GM23338 (cell line): Measurements from ENCODE around the gene EMC1. TPM values are rescaled to one million over a fixed set of nuclear protein-coding genes. Genes with fewer than 3 reads are reported as not detected.

Experiments used
- ATAC-seq: fragments of 200-7000 bp; cut with Tn5 transposase; 3 replicates; pipeline ENCODE4 v1.9.1; 2020
- DNase-seq: peaks from one replicate; pipeline ENCODE4 v3.0.0-alpha.2; 2015; ENCODE audit warnings: low spot score
- H2AFZ ChIP-seq: fragments of 200-600 bp; sonication (generic); 2 replicates; pipeline ENCODE4 v1.8.0; 2016; ENCODE audit warnings: antibody characterized with exemption, mild to moderate bottlenecking, moderate library complexity
- H3F3A ChIP-seq: fragments of 200-600 bp; sonication (generic); replicated peaks from 2 replicates; pipeline ENCODE4 v1.8.0; 2017; ENCODE audit warnings: antibody characterized with exemption, mixed run types, low read depth
- H3K27ac ChIP-seq: fragments of 200-600 bp; sonication (generic); 2 replicates; pipeline ENCODE4 v1.6.1; 2016; ENCODE audit warnings: low read depth
- H3K27me3 ChIP-seq: fragments of 200-600 bp; sonication (generic); 2 replicates; pipeline ENCODE4 v1.8.0; 2016; ENCODE audit warnings: mild to moderate bottlenecking, mixed run types, moderate library complexity; ENCODE audit not compliant: insufficient read depth
- H3K36me3 ChIP-seq: fragments of 200-600 bp; sonication (generic); 2 replicates; pipeline ENCODE4 v1.8.0; 2016; ENCODE audit warnings: mild to moderate bottlenecking; ENCODE audit not compliant: insufficient read depth
- H3K4me1 ChIP-seq: fragments of 200-600 bp; sonication (generic); 2 replicates; pipeline ENCODE4 v1.8.0; 2016; ENCODE audit warnings: mild to moderate bottlenecking, moderate library complexity; ENCODE audit not compliant: insufficient read depth
- H3K4me2 ChIP-seq: fragments of 200-600 bp; sonication (generic); 2 replicates; pipeline ENCODE4 v1.7.1; 2017; ENCODE audit warnings: mixed run types
- H3K4me3 ChIP-seq: fragments of 200-600 bp; sonication (generic); 2 replicates; pipeline ENCODE4 v1.6.1; 2016; ENCODE audit warnings: mixed run types
- H3K79me2 ChIP-seq: fragments of 200-600 bp; sonication (generic); replicated peaks from 2 replicates; pipeline ENCODE4 v1.8.0; 2017; ENCODE audit warnings: mild to moderate bottlenecking; ENCODE audit not compliant: insufficient read depth
- H3K9me2 ChIP-seq: fragments of 200-600 bp; sonication (generic); 2 replicates; pipeline ENCODE4 v1.8.0; 2017; ENCODE audit not compliant: insufficient read depth
- H4K20me1 ChIP-seq: fragments of 200-600 bp; sonication (generic); replicated peaks from 2 replicates; pipeline ENCODE4 v1.8.0; 2017; ENCODE audit warnings: mild to moderate bottlenecking; ENCODE audit not compliant: insufficient read depth
- H3K27ac Mint-ChIP-seq: 2 replicates; pipeline ENCODE4 v1.8.0; 2020; ENCODE audit warnings: inconsistent platforms, mild to moderate bottlenecking, moderate library complexity, mixed read lengths
- H3K27me3 Mint-ChIP-seq: 3 replicates; pipeline ENCODE4 v1.8.0; 2022; ENCODE audit warnings: low read depth, mild to moderate bottlenecking, moderate library complexity, mixed read lengths, inconsistent platforms; ENCODE audit not compliant: insufficient read depth, poor library complexity
- H3K36me3 Mint-ChIP-seq: 3 replicates; pipeline ENCODE4 v1.8.0; 2021; ENCODE audit warnings: low read depth, mild to moderate bottlenecking, inconsistent platforms, moderate library complexity, mixed read lengths
- H3K4me1 Mint-ChIP-seq: 3 replicates; pipeline ENCODE4 v1.8.0; 2020; ENCODE audit warnings: mild to moderate bottlenecking, inconsistent platforms, mixed read lengths
- H3K4me3 Mint-ChIP-seq: 3 replicates; pipeline ENCODE4 v1.8.0; 2021; ENCODE audit warnings: moderate library complexity, mild to moderate bottlenecking, inconsistent platforms, mixed read lengths
- H3K9me3 Mint-ChIP-seq: 3 replicates; pipeline ENCODE4 v1.8.0; 2020; ENCODE audit warnings: moderate library complexity, mild to moderate bottlenecking, inconsistent platforms, mixed read lengths
- CREB1 ChIP-seq: fragments of 250-450 bp; sonication (Bioruptor Pico); IDR thresholded peaks from 2 replicates; pipeline ENCODE4 v1.5.0; 2020; ENCODE audit warnings: low read depth, mild to moderate bottlenecking, moderate library complexity
- CTCF ChIP-seq, 2 experiments: fragments of 200-600 bp in 1 of 2; sonication (generic) in 1 of 2; conservative IDR thresholded peaks; 2 replicates each; pipeline versions ENCODE4 v1.5.1 to v1.6.1; 2016 to 2017; ENCODE audit warnings: antibody characterized with exemption in 2 of 2, low read depth in 2 of 2, mild to moderate bottlenecking in 2 of 2, moderate library complexity in 1 of 2
- ETS1 ChIP-seq: IDR thresholded peaks from 2 replicates; pipeline ENCODE4 v1.6.1; 2016; ENCODE audit warnings: antibody characterized with exemption
- EZH2 ChIP-seq: fragments of 200-600 bp; sonication (generic); IDR thresholded peaks from one replicate; pipeline ENCODE4 v1.8.0; 2017; ENCODE audit warnings: antibody characterized with exemption, mild to moderate bottlenecking, low read depth; ENCODE audit not compliant: unreplicated experiment
- EZH2phosphoT487 ChIP-seq: fragments of 200-600 bp; sonication (generic); IDR thresholded peaks from one replicate; pipeline ENCODE4 v1.8.1; 2018; ENCODE audit warnings: antibody characterized with exemption; ENCODE audit not compliant: unreplicated experiment
- JUNB ChIP-seq: IDR thresholded peaks from one replicate; pipeline ENCODE4 v1.6.1; 2016; ENCODE audit warnings: antibody characterized with exemption; ENCODE audit not compliant: unreplicated experiment
- NANOG ChIP-seq: IDR thresholded peaks from 2 replicates; pipeline ENCODE4 v1.6.1; 2016; ENCODE audit warnings: antibody characterized with exemption, borderline replicate concordance
- POLR2AphosphoS5 ChIP-seq: IDR thresholded peaks from 2 replicates; pipeline ENCODE4 v1.6.1; 2016; ENCODE audit warnings: antibody characterized with exemption, low read depth
- REST ChIP-seq: IDR thresholded peaks from one replicate; pipeline ENCODE4 v1.6.1; 2018; ENCODE audit warnings: antibody characterized with exemption; ENCODE audit not compliant: unreplicated experiment
- STAT1 ChIP-seq: IDR thresholded peaks from one replicate; pipeline ENCODE4 v1.6.1; 2016; ENCODE audit warnings: antibody characterized with exemption; ENCODE audit not compliant: unreplicated experiment
- ZNF114 ChIP-seq: fragments of 250-450 bp; sonication (Bioruptor Pico); IDR thresholded peaks from 2 replicates; pipeline ENCODE4 v1.5.0; 2020; ENCODE audit warnings: mild to moderate bottlenecking, moderate library complexity
- ZNF331 ChIP-seq: fragments of 250-450 bp; sonication (Bioruptor Pico); IDR thresholded peaks from 2 replicates; pipeline ENCODE4 v1.5.0; 2020; ENCODE audit warnings: low read depth, mild to moderate bottlenecking, moderate library complexity
- ZNF462 ChIP-seq: fragments of 250-450 bp; sonication (Bioruptor Pico); IDR thresholded peaks from 2 replicates; pipeline ENCODE4 v1.5.0; 2020; ENCODE audit warnings: mild to moderate bottlenecking, moderate library complexity
- polyA plus RNA-seq: library from polyadenylated mRNA; unstranded; fragments of >200 nt; fragmentation: Nextera tagmentation; extraction: Ambion mirVana; gene quantifications from 2 replicates; pipeline ENCODE4 v1.2.1, GENCODE V29; 2016
- total RNA-seq: library from RNA; depleted of rRNA; stranded (reverse); fragments of >200 nt; shearing (Covaris generic); gene quantifications from 2 replicates; pipeline ENCODE4 v1.2.3, GENCODE V29; 2014

EMC1 gene
- total and polyA plus RNA-seq, 2 experiments from 2014 or later, result 17.6 to 53.0 TPM

DNA sequence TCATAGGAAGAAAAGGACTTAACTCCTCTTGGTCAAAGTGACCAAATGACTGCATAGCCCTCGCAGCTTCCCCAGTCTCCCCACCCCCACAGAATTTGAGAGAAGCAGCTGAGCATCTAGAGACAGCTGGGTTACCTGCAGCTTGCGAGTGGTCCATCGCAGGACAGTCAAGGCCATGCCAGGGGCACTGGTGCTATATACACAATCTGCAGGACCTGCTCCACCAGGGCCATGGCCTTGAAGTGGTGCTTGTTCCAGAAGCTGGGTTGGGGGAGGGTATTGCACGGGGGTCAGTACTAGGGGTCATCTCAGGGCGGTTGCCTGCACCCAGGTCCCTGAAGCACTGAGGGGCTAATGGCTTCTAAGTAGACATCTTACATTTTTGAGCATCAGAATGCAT, 10.7 kb upstream of the EMC1 start:
- Histone ChIP-seq H3K4me3 (no peak overlapping the region), H3K9me2 (no peaks in the 10 kb centered on the region), H3K4me2 (no peak overlapping the region), H4K20me1 (peaks cover 6% of the 10 kb centered on the region), H2AFZ (no peak overlapping the region), H3F3A (0 out of 2 replicates have a peak, but pooled peaks cover 10% of the 10 kb centered on the region), H3K27ac (no peak overlapping the region), H3K36me3 (peaks cover 19% of the 10 kb centered on the region), H3K79me2 (no peaks in the 10 kb centered on the region), H3K27me3 (no peaks in the 10 kb centered on the region), H3K4me1 (no peaks in the 10 kb centered on the region)
- no peaks in the 10 kb centered on the region for H3K4me1 Mint-ChIP-seq
- H3K4me3 Mint-ChIP-seq, result no peak overlapping the region
- DNase-seq (no peak), ATAC-seq (peak; percentile 21)
- H3K9me3 Mint-ChIP-seq, result no peaks in the 10 kb centered on the region
- H3K27me3 Mint-ChIP-seq, result peaks cover 19% of the 10 kb centered on the region
- peaks cover 39% of the 10 kb centered on the region for H3K36me3 Mint-ChIP-seq
- TF ChIP-seq POLR2AphosphoS5 (no peak), NANOG (no peak), CREB1 (CRISPR knock-in tag) (no peak), ZNF114 (CRISPR knock-in tag) (no peak), ZNF331 (CRISPR knock-in tag) (no peak), JUNB (no peak), ETS1 (no peak), STAT1 (no peak), ZNF462 (CRISPR knock-in tag) (no peak), CTCF (conservative IDR thresholded peaks at IDR 0.05; ENCODE audit: low read depth in 2 of 2) (no peak), EZH2phosphoT487 (no peak), REST (no peak), EZH2 (no peak)
- H3K27ac Mint-ChIP-seq, result no peak overlapping the region
